Activated effector memory CD4-positive, alpha-beta T cell treated with anti-CD3 and anti-CD28 coated beads, Interleukin-2, amount 50 U/mL, for 16 hours (primary cell): Measurements from ENCODE around the gene TRMT2B.
A peak's percentile ranks its signal among the peaks of the same experiment; 100 is the strongest.
"Not testable (repeated sequence)": the region's sequence is repeated elsewhere in the genome, so short reads cannot be mapped to it uniquely, and the experiment has no call there.

Experiments used
- DNase-seq: peaks from one replicate; pipeline ENCODE4 v3.0.0-alpha.2; 2020

The TRMT2B gene

DNA sequence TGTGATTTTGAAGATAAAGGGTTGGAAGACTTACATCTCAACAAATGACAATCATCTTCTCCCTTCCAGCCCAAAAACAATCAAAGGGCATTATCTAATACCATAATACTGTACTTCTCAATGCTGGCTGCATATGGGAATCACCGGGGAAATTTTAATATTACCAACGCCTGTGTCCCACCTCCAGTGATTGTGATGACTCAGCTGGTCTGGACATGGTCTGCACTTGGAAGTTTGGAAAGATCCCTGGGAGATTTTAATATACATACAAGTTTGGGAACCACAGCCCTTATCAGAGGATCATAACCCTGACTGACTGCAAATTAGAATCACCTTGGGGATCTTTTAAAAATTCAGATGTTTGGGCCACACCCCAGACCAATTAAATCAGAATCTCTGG lies 52.5 kb downstream of the TRMT2B start:
- no peak for DNase-seq

DNA sequence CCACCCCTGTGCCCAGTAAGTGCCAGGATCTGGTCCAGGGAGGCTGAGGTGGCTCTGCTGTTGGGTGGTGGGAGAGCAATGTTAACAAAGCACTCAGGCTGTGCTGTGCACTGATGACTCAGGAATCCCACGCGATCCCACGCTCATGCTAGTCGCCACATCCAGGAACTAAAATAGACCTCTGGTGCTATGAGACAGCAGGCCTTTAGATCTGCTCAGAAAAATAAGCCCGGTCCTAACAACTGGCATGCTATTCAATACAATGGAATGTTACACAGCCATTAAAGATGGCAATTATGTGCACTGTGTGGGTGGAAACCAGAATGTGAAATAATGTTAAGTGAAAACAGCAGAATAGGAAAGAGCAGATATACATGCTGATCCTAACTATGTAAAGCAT lies 56.4 kb downstream of the TRMT2B start:
- peak; percentile 61 for DNase-seq

DNA sequence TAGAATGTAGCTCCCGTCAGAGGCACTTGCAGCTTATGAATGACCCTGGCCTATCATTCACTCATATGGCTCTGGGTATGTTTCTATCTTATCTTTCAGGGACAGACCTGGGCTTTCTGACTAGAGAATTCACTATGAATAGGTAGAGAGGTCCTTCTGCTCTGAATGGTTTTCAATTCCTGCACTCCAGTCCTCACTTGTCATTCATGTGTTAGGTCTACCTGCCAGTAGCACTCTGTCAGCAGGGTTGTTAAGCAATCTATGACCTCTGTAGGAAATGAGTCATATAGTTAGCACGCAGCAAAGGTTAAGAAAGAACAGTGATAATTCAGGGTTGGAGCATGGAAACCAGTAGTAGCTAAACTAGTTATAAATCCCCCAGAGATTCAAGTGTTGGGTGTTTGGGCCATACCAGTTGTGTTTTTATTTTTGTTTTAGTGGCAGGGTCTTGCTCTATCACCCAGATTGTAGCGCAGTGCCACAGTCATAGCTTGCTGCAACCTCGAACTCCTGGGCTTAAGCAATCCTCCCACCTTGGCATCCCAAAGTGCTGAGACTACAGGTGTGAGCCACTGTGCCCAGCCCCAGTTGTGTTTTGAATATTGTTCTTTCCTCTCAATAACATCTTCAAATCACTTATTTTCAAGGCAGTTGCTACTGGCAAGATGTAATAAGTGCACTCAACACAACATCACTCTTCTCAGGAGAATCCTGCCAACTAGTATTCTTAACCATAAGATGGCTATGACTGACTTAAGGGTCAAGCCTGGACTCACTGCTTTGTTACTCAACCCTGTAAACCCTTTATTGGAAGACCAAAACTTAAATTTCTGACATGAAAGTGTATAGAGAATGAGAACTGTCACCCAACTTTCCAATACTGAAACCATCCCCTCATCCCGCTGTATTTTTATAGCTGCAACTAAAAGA lies 57.3 kb downstream of the TRMT2B start:
- DNase-seq: no peak

DNA sequence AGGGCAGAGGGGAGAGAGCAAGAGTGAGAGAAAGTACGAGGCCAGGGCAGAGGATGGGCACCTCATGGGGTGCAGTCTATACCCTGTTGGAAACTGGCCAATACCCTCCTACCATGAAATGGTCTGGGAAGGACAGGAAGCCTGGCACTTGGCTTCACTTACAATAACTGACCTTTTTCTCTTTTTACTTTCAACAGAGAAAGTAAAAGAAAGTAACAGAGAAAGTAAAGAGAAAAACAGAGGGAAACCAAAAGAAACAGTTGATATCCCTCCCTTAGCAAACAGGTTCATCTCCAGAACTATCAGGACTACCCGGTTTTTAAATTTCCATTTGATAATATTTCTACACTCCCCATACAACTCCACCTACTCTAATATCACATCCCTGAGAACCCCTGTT lies 61.8 kb downstream of the TRMT2B start:
- DNase-seq: no peak

DNA sequence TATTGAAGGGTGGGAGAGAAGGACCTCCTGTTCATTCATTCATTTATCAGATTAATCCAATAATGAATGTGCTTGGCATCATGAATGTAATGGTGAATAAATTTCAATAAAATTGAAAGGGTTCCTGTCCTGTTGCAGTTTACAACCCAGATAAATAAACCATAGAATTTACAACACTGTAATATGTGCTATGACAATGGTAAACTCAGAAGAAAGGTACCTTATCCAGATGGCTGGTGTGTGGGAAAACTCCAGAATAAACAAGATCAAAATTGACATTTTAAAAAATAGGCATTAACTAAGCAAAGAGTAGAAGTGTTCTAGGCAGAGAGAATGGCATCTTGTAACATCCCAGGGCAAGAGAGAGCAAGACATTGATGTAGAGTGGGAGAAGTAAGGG lies 67.1 kb downstream of the TRMT2B start:
- no peak for DNase-seq

DNA sequence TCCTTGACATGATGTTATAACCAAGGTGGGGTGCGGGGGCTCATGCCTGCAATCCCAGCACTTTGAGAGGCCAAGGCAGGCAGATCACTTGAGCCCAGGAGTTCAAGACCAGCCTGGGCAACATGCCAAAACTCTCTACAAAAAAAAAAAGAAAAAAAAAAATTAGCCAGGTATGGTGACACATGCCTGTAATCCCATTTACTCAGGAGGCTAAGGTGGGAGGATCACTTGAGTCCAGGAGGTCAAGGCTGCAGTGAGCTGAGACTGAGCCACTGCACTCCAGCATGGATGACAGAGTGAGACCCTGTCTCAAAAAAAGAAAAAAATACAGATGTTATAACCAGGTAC lies 70.4 kb downstream of the TRMT2B start:
- not testable (repeated sequence) for DNase-seq

DNA sequence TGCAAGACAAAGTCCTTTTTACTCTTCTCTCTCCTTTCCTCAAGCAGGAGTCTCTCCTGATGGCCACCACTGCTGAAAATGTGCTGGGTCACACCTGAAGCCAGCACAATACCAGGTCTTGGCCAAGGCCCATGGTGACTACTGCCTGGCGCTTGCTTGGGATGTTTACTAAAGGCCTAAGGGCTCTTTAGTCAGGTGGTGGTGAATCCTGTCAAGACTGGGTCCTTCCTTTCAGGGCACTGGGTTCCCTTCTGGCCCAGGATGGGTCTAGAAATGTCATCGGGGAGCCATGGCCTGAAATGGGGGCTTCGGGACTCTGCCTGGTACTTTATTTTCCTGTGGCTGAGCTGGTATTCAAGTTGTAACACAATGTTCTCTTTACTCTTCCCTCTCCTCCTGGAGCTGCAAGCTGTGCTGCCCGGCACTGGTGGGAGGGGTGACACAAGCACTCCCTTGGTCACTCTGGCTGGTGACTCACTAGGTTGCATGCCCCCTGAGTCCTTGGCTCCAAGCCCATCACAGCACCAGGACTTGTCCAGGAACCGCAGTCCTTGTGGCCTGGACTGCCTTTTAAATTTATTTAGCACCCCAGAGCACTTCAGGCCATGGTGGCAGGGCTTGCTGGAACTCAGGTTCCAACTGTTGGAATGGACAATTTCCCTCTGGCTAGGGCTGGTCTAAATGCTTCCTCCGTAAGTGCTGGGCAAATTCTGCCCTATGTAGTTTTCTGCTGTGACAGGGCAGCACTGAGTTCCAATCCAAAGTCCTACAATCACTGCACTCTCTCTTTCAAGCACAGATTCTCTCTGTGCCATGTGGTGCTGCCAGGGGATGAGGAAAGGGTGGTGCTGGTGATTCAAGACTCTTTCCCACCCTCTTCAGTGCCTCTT lies 71.1 kb downstream of the TRMT2B start:
- DNase-seq: no peak

DNA sequence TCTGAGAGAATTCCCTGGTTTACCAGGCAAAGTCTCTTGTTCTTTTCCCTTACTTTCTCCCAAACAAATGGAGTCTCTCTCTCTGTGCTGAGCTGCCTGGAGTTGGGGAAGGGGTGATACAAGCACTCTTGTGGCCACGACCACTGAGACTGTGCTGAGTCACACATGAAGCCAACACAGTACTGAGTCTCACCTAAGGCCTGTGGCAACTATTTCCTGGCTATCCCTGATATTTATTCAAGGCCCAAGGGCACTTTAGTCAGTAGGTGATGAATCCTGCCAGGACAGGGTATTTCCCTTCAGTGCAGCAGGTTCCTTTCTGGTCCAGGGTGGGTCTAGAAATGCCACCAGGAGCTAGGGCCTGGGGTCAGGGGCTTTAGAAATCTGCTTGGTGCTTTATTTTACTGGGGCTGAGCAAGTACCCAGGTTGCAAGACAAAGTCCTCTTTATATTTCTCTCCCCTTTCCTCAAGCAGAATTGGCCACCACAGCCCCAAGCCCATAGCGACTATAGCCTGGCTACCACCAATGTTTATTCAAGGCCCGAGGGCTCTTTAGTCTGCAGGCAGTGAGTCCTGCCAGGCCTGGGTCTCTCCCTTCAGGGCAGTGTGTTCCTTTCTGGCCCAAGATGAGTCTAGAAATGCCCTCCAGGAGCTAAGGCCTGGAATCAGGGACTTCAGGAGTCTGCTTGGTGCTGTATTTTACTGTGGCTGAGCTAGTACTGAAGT lies 71.9 kb downstream of the TRMT2B start:
- DNase-seq: no peak

DNA sequence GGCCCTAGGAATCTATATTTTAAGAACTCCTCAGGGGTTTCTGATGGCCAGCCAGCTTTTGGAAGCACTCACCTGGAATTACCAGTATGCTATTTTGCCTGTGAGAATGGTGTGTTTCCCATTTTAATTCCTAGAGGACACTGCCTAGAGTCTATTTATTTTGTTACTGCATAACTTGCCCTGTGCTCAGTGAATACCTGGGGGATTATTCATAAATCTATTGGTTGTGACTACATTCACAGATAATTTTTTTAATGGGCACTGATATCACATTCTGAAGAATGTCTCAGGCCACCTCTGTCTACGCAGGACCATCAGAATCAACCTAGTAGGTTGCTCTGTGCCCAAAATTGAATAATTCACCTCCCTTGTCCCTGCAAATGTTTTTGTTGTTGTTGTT lies 75.7 kb downstream of the TRMT2B start:
- no peak for DNase-seq

DNA sequence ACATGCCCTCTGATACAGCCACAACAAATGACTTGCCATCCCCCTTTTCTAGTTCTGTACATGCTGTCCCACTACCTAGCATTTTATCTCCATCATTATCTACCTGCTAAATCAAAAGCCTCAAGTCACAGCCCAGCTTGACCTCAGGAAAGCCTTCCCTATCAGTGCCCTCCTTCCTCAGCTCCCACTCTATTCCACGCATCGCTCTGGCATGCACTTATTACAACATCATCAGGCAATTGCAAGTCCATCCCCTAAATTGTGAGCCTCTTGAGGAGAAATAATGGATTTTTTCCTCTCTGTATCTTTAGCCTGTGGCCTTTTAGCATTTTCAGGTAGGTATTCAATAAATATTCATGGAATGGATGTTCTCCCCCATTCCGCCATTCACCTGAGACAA lies 76.7 kb downstream of the TRMT2B start:
- DNase-seq: no peak

DNA sequence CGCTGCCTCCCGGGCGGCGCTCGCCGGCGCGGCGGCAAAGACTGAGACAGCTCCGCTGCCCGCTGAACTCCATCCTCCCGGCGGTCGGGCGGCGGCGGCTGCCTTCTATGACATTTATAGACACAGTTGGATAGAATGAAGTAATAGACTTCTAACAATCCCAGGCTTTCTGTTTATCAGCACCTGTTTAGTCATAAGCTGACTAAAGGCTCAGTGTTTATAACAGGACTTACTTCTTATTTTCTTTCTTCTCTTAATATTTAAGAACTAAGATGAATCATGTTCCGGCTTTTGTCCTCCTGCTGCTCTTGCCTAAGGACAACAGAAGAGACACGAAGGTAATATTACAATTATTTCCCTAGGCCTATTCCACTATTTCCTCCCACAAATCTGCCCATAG lies 78.5 kb downstream of the TRMT2B start:
- DNase-seq: no peak

DNA sequence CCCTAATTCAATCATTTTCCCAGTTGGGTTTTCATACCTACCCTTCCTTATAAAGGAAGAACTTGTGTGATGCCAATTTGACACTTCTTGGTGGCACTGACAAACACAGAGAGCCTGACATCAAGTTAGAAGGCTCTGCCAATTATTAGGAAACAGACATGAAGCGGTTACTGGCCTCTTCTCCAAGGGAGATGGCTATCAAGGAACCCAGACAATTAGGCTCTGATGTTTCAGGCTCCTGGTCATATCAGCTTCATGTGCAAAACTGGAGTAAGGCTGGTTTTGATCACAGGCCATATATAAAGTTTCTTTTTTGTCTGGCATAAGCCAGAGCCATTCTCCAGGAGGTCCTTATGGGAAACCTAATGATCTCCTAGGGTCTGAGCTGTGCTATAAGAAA lies 82.0 kb downstream of the TRMT2B start:
- DNase-seq: no peak

DNA sequence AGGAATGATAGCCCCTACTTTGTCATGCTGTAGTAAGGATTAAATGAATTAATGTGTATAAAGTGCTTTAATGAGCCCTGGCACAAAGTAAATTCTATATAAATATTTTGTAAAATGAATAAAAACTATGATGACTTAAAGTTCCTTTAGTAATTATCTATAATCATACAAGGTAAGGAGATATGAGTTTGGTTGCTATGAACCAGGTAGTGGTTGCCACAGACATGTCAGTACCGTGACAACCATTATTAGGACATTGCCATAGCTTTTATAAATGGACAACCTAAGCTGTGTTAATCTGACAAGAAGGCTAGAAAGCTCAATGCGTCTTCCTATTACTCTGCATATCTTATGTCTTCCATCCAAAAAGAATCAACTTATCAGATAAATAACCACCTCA lies 82.5 kb downstream of the TRMT2B start, which contains the start of gene ARL13A:
Gene ARL13A, plus strand, starts transcription at position 301 of the 400 bp plus-strand sequence. CDS start 3,982 bp downstream, outside the sequence.
- DNase-seq: no peak

DNA sequence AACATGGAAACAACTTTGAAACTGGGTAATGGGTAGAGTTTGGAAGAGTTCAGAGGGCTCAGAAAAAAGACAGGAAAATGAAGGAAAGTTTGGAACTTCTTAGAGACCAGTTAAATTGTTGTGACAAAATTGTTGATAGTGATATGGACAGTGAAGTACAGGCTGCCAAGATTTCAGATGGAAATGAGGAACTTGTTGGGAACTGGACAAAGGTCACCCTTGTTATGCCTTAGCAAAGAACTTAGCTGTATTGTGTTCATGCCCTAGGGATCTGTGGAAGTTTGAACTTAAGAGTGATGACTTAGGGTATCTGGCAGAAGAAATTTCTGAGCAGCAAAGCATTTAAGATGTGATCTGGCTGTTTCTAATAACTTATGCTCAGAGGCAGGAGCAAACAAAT lies 87.5 kb downstream of the TRMT2B start:
- no peak for DNase-seq

DNA sequence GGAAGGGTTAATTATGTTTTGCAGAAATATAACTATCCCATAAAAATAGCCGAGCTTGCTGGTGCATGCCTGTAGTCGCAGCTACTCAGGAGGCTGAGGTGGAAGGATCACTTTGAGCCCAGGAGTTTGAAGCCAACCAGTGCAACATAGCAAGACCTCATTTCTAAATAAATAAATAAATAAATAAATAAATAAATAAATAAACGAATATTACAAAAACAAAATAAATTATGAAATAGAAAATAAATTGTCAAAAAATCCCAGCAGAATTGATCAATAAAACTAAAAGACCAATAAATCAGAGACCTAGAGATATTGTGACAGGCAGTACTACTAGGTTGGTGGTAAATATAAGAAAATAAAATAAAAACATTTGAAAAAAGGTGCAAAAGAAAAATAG lies 89.1 kb downstream of the TRMT2B start:
- no peak for DNase-seq
